HG02759 (cell line): Measurements from ENCODE around the gene PTPRE.

Experiments used
- ATAC-seq: cut with Tn5 transposase; IDR thresholded peaks from one replicate; pipeline ENCODE4 v1.9.1; 2021; ENCODE audit warnings: mild to moderate bottlenecking, moderate library complexity; ENCODE audit not compliant: unreplicated experiment

PTPRE gene, protein sequence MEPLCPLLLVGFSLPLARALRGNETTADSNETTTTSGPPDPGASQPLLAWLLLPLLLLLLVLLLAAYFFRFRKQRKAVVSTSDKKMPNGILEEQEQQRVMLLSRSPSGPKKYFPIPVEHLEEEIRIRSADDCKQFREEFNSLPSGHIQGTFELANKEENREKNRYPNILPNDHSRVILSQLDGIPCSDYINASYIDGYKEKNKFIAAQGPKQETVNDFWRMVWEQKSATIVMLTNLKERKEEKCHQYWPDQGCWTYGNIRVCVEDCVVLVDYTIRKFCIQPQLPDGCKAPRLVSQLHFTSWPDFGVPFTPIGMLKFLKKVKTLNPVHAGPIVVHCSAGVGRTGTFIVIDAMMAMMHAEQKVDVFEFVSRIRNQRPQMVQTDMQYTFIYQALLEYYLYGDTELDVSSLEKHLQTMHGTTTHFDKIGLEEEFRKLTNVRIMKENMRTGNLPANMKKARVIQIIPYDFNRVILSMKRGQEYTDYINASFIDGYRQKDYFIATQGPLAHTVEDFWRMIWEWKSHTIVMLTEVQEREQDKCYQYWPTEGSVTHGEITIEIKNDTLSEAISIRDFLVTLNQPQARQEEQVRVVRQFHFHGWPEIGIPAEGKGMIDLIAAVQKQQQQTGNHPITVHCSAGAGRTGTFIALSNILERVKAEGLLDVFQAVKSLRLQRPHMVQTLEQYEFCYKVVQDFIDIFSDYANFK

GRCh38 chr10:127906548-127907377 is at the start of gene PTPRE:
PTPRE (plus strand) TSS chr10:127907103; CDS start chr10:128040882, 133,779 bp downstream.
- peak; percentile 98 for ATAC-seq

GRCh38 chr10:127860592-127860991 is 46.3 kb upstream of the PTPRE start:
- ATAC-seq, result no peak

DNA sequence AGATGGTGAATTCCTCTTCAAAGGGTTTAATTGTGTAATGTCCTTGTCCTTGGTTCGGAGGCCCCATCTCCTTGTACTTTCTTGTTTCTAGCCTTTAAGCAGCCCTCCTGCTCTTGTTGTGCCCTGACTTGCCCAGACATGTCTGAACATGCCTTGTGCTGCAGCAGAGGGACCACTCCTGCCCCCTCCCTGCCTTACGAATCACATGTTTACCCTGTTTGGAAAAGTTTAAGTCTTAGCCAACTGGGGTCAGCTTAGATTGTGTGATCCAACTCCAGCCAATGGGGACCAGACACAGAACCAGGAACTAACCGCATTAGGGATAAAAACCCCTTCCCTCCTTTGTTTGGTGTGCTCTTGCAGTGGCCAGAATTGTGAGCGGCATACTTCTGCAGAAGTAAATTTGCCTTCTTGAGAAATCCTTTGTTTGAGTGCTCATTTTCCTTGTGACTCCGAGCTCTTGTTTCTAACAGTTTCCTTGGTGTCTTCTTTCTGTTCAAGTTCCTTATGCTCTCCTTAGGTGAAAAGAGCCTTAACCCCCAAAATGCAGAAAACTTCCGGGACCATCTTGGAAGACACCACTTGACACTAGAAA is 43.6 kb upstream of the PTPRE start:
- no peak for ATAC-seq

GRCh38 chr10:127866276-127867013 is 40.5 kb upstream of the PTPRE start:
- no peak for ATAC-seq

DNA sequence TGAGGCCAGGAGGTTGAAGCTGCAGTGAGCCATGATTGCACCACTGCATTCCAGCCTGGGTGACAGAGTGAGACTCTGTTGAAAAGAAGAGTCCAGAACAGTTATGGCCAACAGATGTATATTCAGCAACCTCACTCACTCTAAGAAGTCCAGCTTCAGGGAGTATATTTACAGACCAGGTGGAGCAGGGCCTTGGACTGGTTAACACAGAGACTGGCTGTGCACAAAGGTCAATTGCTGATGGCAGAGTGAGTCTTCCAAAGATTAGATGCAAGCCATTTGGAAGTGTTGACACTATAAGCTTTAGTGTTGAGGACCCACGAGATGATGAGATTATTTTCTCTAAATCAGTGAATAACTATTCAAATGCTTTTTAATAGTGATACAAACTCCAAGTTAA is 39.1 kb upstream of the PTPRE start:
- ATAC-seq, result no peak

DNA sequence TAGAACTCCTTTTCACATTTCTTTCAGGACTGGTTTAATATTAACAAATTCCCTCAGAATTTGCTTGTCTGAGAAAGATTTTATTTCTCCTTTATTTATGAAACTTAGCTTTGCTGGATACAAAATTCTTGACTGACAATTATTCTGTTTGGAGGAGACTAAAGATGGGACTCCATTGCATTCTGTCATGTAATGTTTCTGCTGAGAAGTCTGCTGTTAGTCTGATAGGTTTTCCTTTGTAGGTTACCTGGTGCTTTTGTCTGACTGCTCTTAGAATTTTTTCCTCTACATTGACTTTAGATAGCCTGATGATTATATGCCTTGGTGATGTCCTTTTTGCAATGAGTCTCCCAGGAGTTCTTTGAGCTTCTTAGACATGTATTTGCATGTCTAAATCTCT is 37.6 kb upstream of the PTPRE start:
- no peak for ATAC-seq

DNA sequence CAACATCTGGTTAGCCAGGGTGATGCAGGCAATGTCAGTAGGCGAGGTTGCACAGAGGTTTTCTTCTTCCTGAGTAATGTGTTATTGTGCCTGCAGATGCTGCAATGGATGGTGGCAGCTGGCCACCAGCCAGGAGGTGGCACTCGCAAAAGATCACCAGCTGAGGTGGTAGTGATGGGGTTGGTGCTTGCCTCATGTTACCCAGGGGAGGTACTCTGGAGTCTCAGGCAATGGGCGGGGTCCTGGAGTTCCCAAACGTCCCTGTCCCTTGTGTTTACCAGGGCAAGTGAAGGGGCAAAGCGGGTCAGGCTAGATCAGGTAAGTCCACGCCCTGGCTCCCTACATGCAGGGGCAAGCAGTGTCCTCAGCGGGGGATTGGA is 35.3 kb upstream of the PTPRE start:
- ATAC-seq, result no peak

DNA sequence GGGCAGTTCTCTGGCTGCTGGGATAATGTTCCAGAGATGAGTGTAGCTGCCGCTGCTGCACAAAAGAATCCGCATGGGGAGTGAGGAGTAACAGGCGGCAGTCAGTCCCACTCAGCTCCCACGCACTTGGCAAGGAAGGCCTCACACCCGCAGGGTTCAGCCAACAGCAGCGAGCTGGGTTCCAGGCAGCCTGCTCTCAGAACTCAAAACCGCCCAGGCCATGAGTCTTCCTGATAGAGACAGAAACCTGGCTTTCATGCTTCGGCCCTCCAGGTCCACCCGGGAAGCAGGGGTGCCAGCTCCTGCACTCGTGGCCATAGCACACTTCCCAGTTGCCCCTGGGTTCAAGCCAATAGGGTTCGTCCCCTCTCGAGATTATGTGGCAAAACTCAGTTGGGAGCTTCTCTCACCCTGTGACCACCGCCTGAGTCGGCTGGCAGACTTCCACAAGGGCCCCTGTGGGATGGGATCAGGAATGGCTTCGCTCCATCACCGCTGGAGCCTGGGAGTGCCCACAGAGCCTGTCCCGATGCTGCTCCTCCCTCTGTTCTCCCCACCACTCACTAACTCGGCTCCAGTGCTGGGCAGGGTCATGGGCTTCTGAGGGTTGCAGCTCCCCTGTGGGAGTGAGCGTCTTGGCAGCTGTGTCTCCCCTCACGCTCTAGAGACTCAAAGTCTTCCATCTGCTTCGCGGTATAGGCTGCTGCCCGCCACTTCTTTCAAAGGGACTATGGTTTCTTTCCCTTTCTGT is 34.7 kb upstream of the PTPRE start:
- no peak for ATAC-seq

DNA sequence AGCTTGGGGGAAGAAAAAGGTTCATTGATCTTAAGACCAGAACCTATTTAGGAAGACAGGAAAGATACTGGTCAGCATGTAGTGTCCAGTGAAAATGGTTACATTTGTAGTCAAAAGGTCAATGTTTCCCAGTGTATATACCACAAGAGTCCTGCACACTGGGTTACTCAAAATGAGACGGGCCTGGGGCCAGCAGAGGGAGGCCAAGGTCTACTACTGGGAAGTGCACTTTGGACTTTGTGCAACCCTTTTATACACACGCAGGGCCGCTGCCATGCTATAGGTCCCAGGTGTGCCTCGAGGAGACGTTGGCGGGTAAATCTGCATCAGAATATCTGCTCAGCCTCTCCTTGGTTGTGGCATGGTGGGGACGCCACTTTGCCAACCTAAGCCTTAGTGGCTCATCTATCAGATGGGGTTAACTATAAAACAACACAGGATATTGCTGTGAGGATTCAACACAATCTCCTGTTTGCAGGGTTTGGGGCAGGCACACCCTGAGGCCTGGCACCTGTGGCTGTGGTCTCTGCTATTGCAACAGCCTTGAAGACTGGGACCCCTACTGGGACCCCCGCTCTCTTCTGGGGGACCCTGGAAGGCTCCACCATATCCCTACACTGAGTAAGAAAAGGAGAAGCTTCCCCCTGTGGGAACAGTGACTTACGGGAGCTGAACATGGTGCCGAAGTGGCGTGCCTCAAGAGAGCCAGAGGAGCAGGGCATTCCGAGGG is 33.9 kb upstream of the PTPRE start:
- ATAC-seq, result no peak

GRCh38 chr10:127873901-127874470 is 32.9 kb upstream of the PTPRE start:
- no peak for ATAC-seq

- no peak for ATAC-seq
Measured at GRCh38 chr10:127874671-127875448, 32.0 kb upstream of the PTPRE start.

DNA sequence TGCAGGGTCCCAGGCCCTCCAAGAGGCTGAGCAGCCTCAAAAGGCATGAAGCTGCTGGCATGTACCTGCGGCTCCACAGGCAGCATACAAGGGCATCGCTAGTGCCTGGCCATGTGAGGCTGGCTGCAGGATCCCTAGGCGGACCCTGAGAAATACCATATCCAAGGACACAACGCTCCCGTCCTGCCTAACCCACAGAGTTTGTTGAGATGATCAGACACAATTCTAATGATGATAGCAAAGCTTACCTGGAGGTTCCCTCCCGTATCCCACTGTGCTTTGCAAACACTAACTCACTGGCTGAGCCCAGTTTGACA is 31.5 kb upstream of the PTPRE start:
- no peak for ATAC-seq

GRCh38 chr10:127875916-127876315 is 31.0 kb upstream of the PTPRE start:
- ATAC-seq, result no peak

GRCh38 chr10:127877116-127877515 is 29.8 kb upstream of the PTPRE start:
- no peak for ATAC-seq

GRCh38 chr10:127877699-127878098 is 29.2 kb upstream of the PTPRE start:
- no peak for ATAC-seq

DNA sequence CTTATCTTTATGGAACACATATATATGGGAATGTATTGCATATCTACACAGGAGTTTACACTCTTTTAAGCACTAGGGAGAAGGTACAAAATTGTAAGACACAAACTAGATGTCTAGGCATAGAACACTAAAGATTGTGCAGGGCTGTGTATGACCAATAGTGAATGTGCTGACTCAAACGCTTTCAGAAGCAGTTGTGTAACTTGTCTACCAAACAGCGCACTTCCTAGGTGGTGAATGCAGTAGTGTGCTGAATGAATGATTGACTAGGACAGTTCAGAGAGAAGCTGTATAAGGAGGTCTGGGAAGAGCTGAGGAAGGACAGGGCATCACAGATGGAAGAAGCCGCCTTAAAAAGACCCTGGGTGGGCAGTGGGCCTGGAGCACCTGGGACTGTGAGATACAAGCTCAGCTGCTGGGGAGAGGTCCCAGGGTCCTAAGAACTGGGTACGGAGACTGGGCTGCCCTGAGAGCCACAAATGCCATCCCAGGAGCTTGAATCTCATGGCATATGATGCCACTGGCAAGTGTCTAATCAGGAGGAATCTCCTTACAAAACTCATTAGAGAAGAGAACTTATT is 28.3 kb upstream of the PTPRE start:
- no peak for ATAC-seq

DNA sequence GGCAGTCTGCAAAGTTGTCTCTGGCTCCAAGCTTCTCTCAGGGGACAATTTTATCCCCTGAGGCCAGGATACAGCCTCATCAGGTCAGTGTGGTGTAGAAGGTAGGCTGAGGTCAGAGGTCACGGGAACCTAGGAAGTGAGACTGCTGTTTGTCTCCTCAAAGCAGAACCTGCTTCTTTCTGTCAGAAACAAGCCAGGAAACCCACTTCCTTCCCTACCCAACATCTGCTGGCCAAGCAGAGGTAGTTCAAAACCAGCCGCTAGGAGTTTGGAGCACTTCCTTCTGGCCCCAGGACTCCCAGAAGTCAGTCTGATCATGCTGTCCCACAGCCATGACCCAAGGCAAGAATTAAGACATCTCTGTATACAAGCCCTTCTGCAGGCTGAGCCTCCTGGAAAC is 26.3 kb upstream of the PTPRE start:
- ATAC-seq, result no peak

GRCh38 chr10:127881262-127881661 is 25.6 kb upstream of the PTPRE start:
- ATAC-seq, result no peak
